Parathyroid adenoma (tissue), 2 donors: ENCODE data around the gene LTBP4.

Experiments
- H2AFZ ChIP-seq: fragments of 300-600 bp; sonication (generic); one replicate; pipeline ENCODE4 v1.7.0; 2017; ENCODE audit warnings: antibody characterized with exemption, mild to moderate bottlenecking
- H3K27ac ChIP-seq: fragments of 300-600 bp; sonication (generic); one replicate; pipeline ENCODE4 v1.7.0; 2017
- H3K27me3 ChIP-seq: fragments of 300-600 bp; sonication (generic); one replicate; pipeline ENCODE4 v1.7.0; 2017; ENCODE audit warnings: low read length; ENCODE audit not compliant: control insufficient read depth, insufficient read depth
- H3K36me3 ChIP-seq: fragments of 300-600 bp; sonication (generic); one replicate; pipeline ENCODE4 v1.7.0; 2017; ENCODE audit warnings: low read length; ENCODE audit not compliant: control insufficient read depth, insufficient read depth
- H3K4me1 ChIP-seq: fragments of 300-600 bp; sonication (generic); one replicate; pipeline ENCODE4 v1.7.0; 2017; ENCODE audit warnings: control low read depth
- H3K4me2 ChIP-seq: fragments of 300-600 bp; sonication (generic); one replicate; pipeline ENCODE4 v1.7.0; 2017; ENCODE audit warnings: low read length
- H3K4me3 ChIP-seq: fragments of 300-600 bp; sonication (generic); one replicate; pipeline ENCODE4 v1.7.0; 2017; ENCODE audit warnings: low read depth, low read length
- H3K79me2 ChIP-seq: fragments of 300-600 bp; sonication (generic); one replicate; pipeline ENCODE4 v1.7.0; 2017; ENCODE audit warnings: control low read depth
- H3K9ac ChIP-seq: fragments of 300-600 bp; sonication (generic); one replicate; pipeline ENCODE4 v1.7.0; 2017; ENCODE audit warnings: mild to moderate bottlenecking
- H3K9me3 ChIP-seq: fragments of 300-600 bp; sonication (generic); one replicate; pipeline ENCODE4 v1.7.0; 2017; ENCODE audit warnings: low read length; ENCODE audit not compliant: control insufficient read depth
- TF ChIP-seq, protein P1 (sequence below): fragments of 300-600 bp; sonication (generic); IDR thresholded peaks from one replicate; pipeline ENCODE4 v1.7.0; 2017; ENCODE audit warnings: antibody characterized with exemption, mild to moderate bottlenecking
- donor health status: primary hyperparathyroidism.

Gene LTBP4, protein sequence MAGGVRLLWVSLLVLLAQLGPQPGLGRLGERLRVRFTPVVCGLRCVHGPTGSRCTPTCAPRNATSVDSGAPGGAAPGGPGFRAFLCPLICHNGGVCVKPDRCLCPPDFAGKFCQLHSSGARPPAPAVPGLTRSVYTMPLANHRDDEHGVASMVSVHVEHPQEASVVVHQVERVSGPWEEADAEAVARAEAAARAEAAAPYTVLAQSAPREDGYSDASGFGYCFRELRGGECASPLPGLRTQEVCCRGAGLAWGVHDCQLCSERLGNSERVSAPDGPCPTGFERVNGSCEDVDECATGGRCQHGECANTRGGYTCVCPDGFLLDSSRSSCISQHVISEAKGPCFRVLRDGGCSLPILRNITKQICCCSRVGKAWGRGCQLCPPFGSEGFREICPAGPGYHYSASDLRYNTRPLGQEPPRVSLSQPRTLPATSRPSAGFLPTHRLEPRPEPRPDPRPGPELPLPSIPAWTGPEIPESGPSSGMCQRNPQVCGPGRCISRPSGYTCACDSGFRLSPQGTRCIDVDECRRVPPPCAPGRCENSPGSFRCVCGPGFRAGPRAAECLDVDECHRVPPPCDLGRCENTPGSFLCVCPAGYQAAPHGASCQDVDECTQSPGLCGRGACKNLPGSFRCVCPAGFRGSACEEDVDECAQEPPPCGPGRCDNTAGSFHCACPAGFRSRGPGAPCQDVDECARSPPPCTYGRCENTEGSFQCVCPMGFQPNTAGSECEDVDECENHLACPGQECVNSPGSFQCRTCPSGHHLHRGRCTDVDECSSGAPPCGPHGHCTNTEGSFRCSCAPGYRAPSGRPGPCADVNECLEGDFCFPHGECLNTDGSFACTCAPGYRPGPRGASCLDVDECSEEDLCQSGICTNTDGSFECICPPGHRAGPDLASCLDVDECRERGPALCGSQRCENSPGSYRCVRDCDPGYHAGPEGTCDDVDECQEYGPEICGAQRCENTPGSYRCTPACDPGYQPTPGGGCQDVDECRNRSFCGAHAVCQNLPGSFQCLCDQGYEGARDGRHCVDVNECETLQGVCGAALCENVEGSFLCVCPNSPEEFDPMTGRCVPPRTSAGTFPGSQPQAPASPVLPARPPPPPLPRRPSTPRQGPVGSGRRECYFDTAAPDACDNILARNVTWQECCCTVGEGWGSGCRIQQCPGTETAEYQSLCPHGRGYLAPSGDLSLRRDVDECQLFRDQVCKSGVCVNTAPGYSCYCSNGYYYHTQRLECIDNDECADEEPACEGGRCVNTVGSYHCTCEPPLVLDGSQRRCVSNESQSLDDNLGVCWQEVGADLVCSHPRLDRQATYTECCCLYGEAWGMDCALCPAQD (N-terminal part only)

DNA sequence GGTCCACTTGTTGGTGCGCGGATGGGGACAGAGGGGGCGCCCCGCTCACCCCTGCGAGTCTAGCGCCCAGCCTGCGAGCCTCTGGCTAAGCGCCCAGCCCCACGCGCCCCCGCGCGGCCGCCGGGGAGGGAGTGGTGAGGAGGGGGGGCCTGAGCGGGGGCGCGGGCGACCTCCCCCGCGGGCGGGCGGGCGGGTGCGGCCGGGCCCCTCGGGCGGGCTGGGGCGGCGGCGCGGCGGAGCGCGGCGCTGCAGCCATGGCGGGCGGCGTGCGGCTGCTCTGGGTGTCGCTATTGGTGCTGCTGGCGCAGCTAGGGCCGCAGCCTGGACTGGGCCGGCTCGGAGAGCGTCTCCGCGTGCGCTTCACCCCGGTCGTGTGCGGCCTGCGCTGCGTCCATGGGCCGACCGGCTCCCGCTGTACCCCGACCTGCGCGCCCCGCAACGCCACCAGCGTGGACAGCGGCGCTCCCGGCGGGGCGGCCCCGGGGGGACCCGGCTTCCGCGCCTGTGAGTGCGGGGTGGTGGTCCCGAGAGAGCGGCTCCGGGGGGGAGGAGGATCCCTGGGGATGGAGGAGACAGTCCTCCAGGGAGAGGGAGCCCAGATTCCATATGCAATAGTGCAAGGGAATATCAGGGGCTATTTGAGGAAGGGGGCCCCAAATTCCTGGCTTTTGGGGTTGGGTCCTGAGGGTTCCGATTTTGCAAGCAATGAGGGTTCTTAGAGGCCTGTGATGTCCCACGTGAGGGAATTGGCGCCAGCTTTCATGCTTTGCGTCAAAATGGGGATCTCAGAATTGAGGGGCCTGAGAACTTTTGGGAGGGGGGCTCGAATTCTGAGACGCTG is at the start of gene LTBP4:
Gene LTBP4, plus strand, starts transcription at position 236 of the 841 bp plus-strand sequence. Its CDS starts 19 bp downstream, at position 255.
- H2AFZ ChIP-seq, result peak within 1 kb of the TSS; percentile 84
- H3K27me3 ChIP-seq, result no peaks in the 10 kb centered on the region
- no peaks in the 10 kb centered on the region for H3K36me3 ChIP-seq
- no peak within 1 kb of the TSS for H3K9ac ChIP-seq
- H3K9me3 ChIP-seq, result no peaks in the 10 kb centered on the region
- TF ChIP-seq, protein P1, sequence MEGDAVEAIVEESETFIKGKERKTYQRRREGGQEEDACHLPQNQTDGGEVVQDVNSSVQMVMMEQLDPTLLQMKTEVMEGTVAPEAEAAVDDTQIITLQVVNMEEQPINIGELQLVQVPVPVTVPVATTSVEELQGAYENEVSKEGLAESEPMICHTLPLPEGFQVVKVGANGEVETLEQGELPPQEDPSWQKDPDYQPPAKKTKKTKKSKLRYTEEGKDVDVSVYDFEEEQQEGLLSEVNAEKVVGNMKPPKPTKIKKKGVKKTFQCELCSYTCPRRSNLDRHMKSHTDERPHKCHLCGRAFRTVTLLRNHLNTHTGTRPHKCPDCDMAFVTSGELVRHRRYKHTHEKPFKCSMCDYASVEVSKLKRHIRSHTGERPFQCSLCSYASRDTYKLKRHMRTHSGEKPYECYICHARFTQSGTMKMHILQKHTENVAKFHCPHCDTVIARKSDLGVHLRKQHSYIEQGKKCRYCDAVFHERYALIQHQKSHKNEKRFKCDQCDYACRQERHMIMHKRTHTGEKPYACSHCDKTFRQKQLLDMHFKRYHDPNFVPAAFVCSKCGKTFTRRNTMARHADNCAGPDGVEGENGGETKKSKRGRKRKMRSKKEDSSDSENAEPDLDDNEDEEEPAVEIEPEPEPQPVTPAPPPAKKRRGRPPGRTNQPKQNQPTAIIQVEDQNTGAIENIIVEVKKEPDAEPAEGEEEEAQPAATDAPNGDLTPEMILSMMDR, result no peak
- peak within 1 kb of the TSS; percentile 83 for H3K4me2 ChIP-seq
- peak within 1 kb of the TSS; percentile 50 for H3K4me3 ChIP-seq
- H3K27ac ChIP-seq, result no peak within 1 kb of the TSS
- H3K4me1 ChIP-seq, result peaks cover 24% of the 10 kb centered on the region
- no peaks in the 10 kb centered on the region for H3K79me2 ChIP-seq

DNA sequence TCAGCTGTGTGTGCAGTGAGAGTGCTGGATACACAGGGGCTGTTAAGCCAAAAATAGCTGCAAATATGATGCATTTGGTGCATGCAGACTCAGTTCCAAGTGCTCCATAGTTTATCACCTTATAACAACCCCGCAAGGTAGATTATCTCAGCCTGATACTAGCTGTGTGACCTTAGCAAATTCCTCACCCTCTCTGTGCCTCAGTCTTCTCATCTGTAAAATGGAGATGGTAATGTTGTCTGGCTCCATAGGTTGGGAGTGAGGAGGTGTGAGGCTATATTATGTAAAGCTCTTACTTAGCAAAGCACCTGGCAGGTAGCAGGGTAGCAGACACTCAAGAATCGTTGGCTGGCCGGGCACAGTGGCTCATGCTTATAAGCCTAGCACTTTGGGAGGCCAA is 48.3 kb upstream of the LTBP4 start:
- Histone ChIP-seq H3K9me3 (no peaks in the 10 kb centered on the region), H3K9ac (no peak overlapping the region), H3K27me3 (no peaks in the 10 kb centered on the region), H3K4me1 (no peaks in the 10 kb centered on the region), H3K79me2 (peaks cover 5% of the 10 kb centered on the region), H3K4me3 (no peak overlapping the region), H3K36me3 (no peaks in the 10 kb centered on the region), H3K27ac (no peak overlapping the region), H2AFZ (no peak overlapping the region), H3K4me2 (no peak overlapping the region)
- TF ChIP-seq, protein P1, result no peak

DNA sequence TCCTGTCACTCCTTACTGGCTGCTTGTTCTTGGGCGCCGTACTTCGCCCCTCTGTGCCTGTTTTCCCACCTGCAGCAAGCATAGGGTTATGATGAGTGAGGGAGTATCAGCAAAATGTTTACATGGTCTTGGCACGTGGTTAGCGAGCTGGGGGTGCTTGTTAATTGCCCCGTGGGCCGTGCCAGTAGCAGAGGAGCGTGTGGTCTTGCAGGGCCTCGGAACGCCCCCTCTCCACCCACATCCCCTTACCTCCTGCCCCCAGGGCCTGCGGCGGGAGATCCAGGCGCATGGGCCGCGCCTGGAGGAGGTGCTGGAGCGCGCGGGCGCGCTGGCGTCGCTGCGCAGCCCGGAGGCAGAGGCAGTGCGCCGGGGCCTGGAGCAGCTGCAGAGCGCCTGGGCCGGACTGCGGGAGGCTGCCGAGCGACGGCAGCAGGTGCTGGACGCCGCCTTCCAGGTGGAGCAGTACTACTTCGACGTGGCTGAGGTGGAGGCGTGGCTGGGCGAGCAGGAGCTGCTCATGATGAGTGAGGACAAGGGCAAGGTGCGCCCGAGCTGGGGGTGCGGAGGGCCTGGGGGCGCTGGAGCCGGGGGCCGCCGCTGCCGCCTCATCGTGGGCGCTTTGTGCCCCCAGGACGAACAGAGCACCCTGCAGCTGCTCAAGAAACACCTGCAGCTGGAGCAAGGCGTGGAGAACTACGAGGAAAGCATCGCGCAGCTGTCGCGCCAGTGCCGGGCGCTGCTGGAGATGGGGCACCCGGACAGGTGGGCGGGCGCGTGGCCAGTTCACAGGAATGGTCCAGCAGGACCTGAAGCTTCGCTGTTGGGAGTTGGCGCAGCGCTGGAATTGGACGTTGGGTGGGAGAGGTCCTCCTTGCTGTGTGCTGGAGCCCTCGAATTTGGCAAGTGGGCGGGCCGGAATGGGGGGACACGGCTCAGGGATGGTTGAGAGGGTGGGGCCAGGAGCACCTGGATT is 47.0 kb upstream of the LTBP4 start:
- Histone ChIP-seq H3K27ac (no peak overlapping the region), H3K36me3 (no peaks in the 10 kb centered on the region), H2AFZ (no peak overlapping the region), H3K4me3 (no peak overlapping the region), H3K4me1 (no peaks in the 10 kb centered on the region), H3K9ac (no peak overlapping the region), H3K27me3 (no peaks in the 10 kb centered on the region), H3K79me2 (peaks cover 5% of the 10 kb centered on the region), H3K9me3 (no peaks in the 10 kb centered on the region), H3K4me2 (no peak overlapping the region)
- TF ChIP-seq, protein P1, result no peak
